CD14-positive monocyte (primary cell): ENCODE measurements around the gene NEK1. TPM values are rescaled to one million over a fixed set of nuclear protein-coding genes. Genes with fewer than 3 reads are reported as not detected.
"Not testable (repeated sequence)": the region's sequence is repeated elsewhere in the genome, so short reads cannot be mapped to it uniquely, and the experiment has no call there.

ENCODE experiments used
- DNase-seq, 3 donors: peaks; one replicate each; pipeline ENCODE4 v3.0.0-alpha.2; 2011 to 2022
- H2AFZ ChIP-seq: 2 replicates; pipeline ENCODE4 v1.6.0; 2012; ENCODE audit warnings: mild to moderate bottlenecking, low read depth, low read length, inconsistent platforms; ENCODE audit not compliant: insufficient read depth, poor library complexity, severe bottlenecking
- H3K27ac ChIP-seq, 2 donors: 1 replicate in 1 of 2; 2 replicates in 1 of 2; pipeline ENCODE4 v1.5.1; 2012 to 2013; ENCODE audit warnings: low read length in 2 of 2, control low read depth in 1 of 2, inconsistent platforms in 1 of 2, low read depth in 1 of 2, mild to moderate bottlenecking in 1 of 2
- H3K27me3 ChIP-seq, 2 donors: one replicate each; pipeline versions ENCODE4 v1.6.0 to v1.6.1; 2011 to 2013; ENCODE audit warnings: low read length in 2 of 2; ENCODE audit not compliant: control insufficient read depth in 2 of 2, insufficient read depth in 2 of 2
- H3K36me3 ChIP-seq, 2 donors: replicated peaks in 1 of 2; 1 replicate in 1 of 2; 2 replicates in 1 of 2; pipeline versions ENCODE4 v1.5.1 to v1.6.1; 2012 to 2013; ENCODE audit warnings: low read length in 2 of 2, control low read depth in 1 of 2, inconsistent platforms in 1 of 2, mild to moderate bottlenecking in 1 of 2; ENCODE audit not compliant: insufficient read depth in 2 of 2, control insufficient read depth in 1 of 2
- H3K4me1 ChIP-seq, 2 donors: 1 replicate in 1 of 2; 2 replicates in 1 of 2; pipeline versions ENCODE4 v1.5.1 to v1.6.1; 2012 to 2013; ENCODE audit warnings: low read length in 2 of 2, control low read depth in 1 of 2, inconsistent platforms in 1 of 2, mild to moderate bottlenecking in 1 of 2, moderate library complexity in 1 of 2; ENCODE audit not compliant: insufficient read depth in 2 of 2, control insufficient read depth in 1 of 2
- H3K4me2 ChIP-seq: replicated peaks from 2 replicates; pipeline ENCODE3; 2012; ENCODE audit warnings: low read length, moderate library complexity, mild to moderate bottlenecking; ENCODE audit not compliant: poor library complexity, severe bottlenecking; ENCODE audit errors: extremely low read depth
- H3K4me3 ChIP-seq, 3 experiments: fragments of 200-600 bp in 1 of 3; sonication (generic) in 1 of 3; replicated peaks in 1 of 3; 1 replicate in 2 of 3; 2 replicates in 1 of 3; pipeline ENCODE4 v1.5.1; 2011 to 2013; ENCODE audit warnings: low read length in 3 of 3, mild to moderate bottlenecking in 3 of 3, control low read depth in 2 of 3, low read depth in 2 of 3, inconsistent platforms in 1 of 3, moderate library complexity in 1 of 3
- H3K79me2 ChIP-seq: 2 replicates; pipeline ENCODE4 v1.6.0; 2012; ENCODE audit warnings: mild to moderate bottlenecking, control low read depth, inconsistent platforms, low read length, moderate library complexity; ENCODE audit not compliant: insufficient read depth
- H3K9ac ChIP-seq: 2 replicates; pipeline ENCODE4 v1.6.0; 2017; ENCODE audit warnings: low read length, mild to moderate bottlenecking; ENCODE audit not compliant: insufficient read depth, poor library complexity, severe bottlenecking
- H3K9me3 ChIP-seq, 2 donors: replicated peaks in 1 of 2; 1 replicate in 1 of 2; 2 replicates in 1 of 2; pipeline versions ENCODE4 v1.5.1 to v1.6.1; 2012 to 2013; ENCODE audit warnings: low read length in 2 of 2, control low read depth in 1 of 2; ENCODE audit not compliant: control insufficient read depth in 1 of 2, insufficient read depth in 1 of 2
- H4K20me1 ChIP-seq: 2 replicates; pipeline ENCODE4 v1.6.0; 2012; ENCODE audit warnings: mild to moderate bottlenecking, low read length, control low read depth, moderate library complexity; ENCODE audit not compliant: insufficient read depth
- H3K27ac Mint-ChIP-seq, 7 donors: one replicate each; pipeline ENCODE4 v1.8.0; 2020; ENCODE audit warnings: mild to moderate bottlenecking in 7 of 7, mixed read lengths in 7 of 7, moderate library complexity in 6 of 7, inconsistent platforms in 2 of 7
- H3K27me3 Mint-ChIP-seq, 3 donors: one replicate each; pipeline ENCODE4 v1.8.0; 2021 to 2022; ENCODE audit warnings: low read depth in 3 of 3, mild to moderate bottlenecking in 3 of 3, mixed read lengths in 3 of 3, moderate library complexity in 3 of 3, inconsistent platforms in 1 of 3
- H3K36me3 Mint-ChIP-seq, 2 donors: one replicate each; pipeline ENCODE4 v1.8.0; 2020; ENCODE audit warnings: mixed read lengths in 2 of 2, inconsistent platforms in 1 of 2, mild to moderate bottlenecking in 1 of 2
- H3K4me1 Mint-ChIP-seq: one replicate; pipeline ENCODE4 v1.8.0; 2020; ENCODE audit warnings: mild to moderate bottlenecking, mixed read lengths
- H3K4me3 Mint-ChIP-seq, 2 donors: one replicate each; pipeline ENCODE4 v1.8.0; 2020; ENCODE audit warnings: mild to moderate bottlenecking in 2 of 2, mixed read lengths in 2 of 2, moderate library complexity in 1 of 2
- H3K9me3 Mint-ChIP-seq, 7 donors: one replicate each; pipeline ENCODE4 v1.8.0; 2020 to 2022; ENCODE audit warnings: mixed read lengths in 7 of 7, mild to moderate bottlenecking in 6 of 7, moderate library complexity in 6 of 7, inconsistent platforms in 2 of 7
- WGBS: methylation state at CpG from one replicate; pipeline ENCODE4 v1.1.5; 2013; ENCODE audit warnings: missing lambda C conversion rate; ENCODE audit not compliant: insufficient coverage; 5-methylcytosine and 5-hydroxymethylcytosine counted together
- intact Hi-C, 2 donors: fragments of 100-400 bp; cut with micrococcal nuclease; formaldehyde crosslinking; loops; one replicate each; pipeline versions ENCODE4 v1.15.0 to v1.15.1; 2023
- polyA plus RNA-seq, 3 donors: library from polyadenylated mRNA; depleted of rRNA in 1 of 3; unstranded in 2 of 3; stranded (reverse) in 1 of 3; fragments of 300-500 nt in 2 of 3; fragments of >200 nt in 1 of 3; fragmentation: Illumina TruSeq in 2 of 3; gene quantifications; 1 replicate in 2 of 3; 2 replicates in 1 of 3; pipeline ENCODE4 v1.2.3, GENCODE V29; 2012 to 2021
- TF ChIP-seq, protein P1 (sequence below): fragments of 200-600 bp; IDR thresholded peaks from one replicate; pipeline ENCODE4 v1.8.0; 2022; ENCODE audit warnings: antibody characterized with exemption, mild to moderate bottlenecking

The NEK1 gene
- polyA plus RNA-seq, 3 donors = 1.9 to 5.5 (median 2.7) TPM

DNA sequence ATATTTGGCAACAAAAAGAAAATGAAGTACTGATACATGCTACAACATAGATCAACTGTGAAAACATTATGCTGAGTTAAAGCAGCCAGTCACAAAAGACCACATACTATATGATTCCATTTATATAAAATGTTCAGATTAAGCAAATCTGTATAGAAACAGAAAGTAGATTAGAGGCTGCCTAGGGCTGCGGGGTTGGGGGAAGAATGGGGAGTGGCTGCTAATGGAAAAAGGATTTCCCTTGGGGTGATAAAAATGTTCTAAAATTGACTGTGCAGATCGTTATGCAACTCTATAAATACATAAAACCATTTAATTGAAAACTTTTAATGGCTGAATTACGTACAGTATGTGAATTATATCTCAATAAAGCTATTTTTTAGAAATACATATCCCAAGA lies 46.8 kb downstream of the NEK1 start:
- H3K36me3 ChIP-seq = no peaks in the 10 kb centered on the region
- no CpG with 5 or more reads among the region's 3 CpGs for WGBS
- intact Hi-C loops = no loop called here
- H2AFZ ChIP-seq = no peak overlapping the region
- Mint-ChIP-seq H3K27ac (no peak overlapping the region), H3K4me1 (peaks cover 3% of the 10 kb centered on the region), H3K4me3 (no peak overlapping the region), H3K27me3 (peaks cover 0 to 2% (median 0%) of the 10 kb centered on the region in 3 donors), H3K9me3 (peaks cover 0 to 5% (median 0%) of the 10 kb centered on the region in 7 donors), H3K36me3 (peaks cover 0 to 11% of the 10 kb centered on the region in 2 donors)
- no peaks in the 10 kb centered on the region for H4K20me1 ChIP-seq
- H3K27me3 ChIP-seq = no peaks in the 10 kb centered on the region
- H3K4me2 ChIP-seq = no peak overlapping the region
- H3K4me1 ChIP-seq = no peaks in the 10 kb centered on the region
- DNase-seq = no peak
- TF ChIP-seq, protein P1, sequence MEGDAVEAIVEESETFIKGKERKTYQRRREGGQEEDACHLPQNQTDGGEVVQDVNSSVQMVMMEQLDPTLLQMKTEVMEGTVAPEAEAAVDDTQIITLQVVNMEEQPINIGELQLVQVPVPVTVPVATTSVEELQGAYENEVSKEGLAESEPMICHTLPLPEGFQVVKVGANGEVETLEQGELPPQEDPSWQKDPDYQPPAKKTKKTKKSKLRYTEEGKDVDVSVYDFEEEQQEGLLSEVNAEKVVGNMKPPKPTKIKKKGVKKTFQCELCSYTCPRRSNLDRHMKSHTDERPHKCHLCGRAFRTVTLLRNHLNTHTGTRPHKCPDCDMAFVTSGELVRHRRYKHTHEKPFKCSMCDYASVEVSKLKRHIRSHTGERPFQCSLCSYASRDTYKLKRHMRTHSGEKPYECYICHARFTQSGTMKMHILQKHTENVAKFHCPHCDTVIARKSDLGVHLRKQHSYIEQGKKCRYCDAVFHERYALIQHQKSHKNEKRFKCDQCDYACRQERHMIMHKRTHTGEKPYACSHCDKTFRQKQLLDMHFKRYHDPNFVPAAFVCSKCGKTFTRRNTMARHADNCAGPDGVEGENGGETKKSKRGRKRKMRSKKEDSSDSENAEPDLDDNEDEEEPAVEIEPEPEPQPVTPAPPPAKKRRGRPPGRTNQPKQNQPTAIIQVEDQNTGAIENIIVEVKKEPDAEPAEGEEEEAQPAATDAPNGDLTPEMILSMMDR = no peak
- no peaks in the 10 kb centered on the region for H3K9me3 ChIP-seq
- H3K27ac ChIP-seq = no peak overlapping the region
- no peak overlapping the region for H3K4me3 ChIP-seq
- no peaks in the 10 kb centered on the region for H3K79me2 ChIP-seq
- no peak overlapping the region for H3K9ac ChIP-seq

DNA sequence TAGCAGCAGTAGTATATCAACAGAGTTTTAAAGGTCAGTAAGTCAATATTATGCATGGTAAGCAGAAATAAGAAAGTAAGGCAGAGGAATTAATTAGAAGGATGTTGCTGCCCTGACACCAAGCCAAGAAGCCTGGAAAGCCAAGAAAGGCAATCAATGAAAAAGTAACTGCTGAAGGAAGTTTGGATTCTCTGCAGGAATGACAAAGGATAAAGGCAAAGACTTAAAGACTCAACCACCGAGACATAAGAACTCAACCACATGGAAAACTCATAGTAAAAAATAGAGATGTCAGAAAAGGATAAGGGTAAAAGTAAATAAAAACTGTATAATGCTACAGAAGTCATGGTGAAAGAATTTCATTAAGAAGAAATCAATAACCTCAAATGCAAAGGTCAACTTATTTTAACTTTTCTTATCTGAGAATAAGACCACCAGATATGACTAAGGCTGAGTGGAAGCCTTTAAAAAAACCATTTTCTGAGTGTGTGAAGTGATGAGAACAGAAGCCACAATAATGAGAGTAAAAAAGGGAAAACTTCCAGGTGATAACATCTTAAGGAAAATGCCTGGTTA lies 55.2 kb downstream of the NEK1 start:
- no CpG with 5 or more reads among the region's 1 CpG for WGBS
- H3K27ac Mint-ChIP-seq = no peak overlapping the region

DNA sequence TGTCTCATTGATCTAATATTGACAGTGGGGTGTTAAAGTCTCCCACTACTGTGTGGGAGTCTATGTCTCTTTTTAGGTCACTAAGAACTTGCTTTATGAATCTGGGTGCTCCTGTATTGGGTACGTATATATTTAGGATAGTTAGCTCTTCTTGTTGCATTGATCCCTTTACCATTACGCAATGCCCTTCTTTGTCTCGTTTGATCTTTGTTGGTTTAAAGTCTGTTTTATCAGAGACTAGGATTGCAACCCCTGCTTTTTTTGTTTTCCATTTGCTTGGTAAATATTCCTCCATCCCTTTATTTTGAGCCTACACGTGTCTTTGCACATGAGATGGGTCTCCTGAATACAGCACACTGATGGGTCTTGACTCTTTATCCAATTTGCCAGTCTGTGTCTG lies 65.8 kb downstream of the NEK1 start:
- intact Hi-C loops, H3K27me3 Mint-ChIP-seq, H3K27ac Mint-ChIP-seq, H3K4me2 ChIP-seq, H3K4me3 ChIP-seq, H2AFZ ChIP-seq, H3K27me3 ChIP-seq, H4K20me1 ChIP-seq, H3K4me3 Mint-ChIP-seq, H3K9ac ChIP-seq, H3K79me2 ChIP-seq, DNase-seq, H3K4me1 ChIP-seq, H3K27ac ChIP-seq, H3K4me1 Mint-ChIP-seq: not testable (repeated sequence)
- WGBS = no CpG with 5 or more reads among the region's 4 CpGs
- peaks cover 0 to 17% of the 10 kb centered on the region in 2 donors for H3K36me3 ChIP-seq
- peaks cover 19 to 29% of the 10 kb centered on the region in 2 donors for H3K9me3 ChIP-seq
- H3K9me3 Mint-ChIP-seq = peaks cover 45 to 74% (median 63%) of the 10 kb centered on the region in 7 donors
- peaks cover 13 to 23% of the 10 kb centered on the region in 2 donors for H3K36me3 Mint-ChIP-seq

More for the DNA sequence above, 55.2 kb downstream of the NEK1 start:
- Histone ChIP-seq H3K9me3 (no peaks in the 10 kb centered on the region), H3K79me2 (no peaks in the 10 kb centered on the region), H3K36me3 (peaks cover 8 to 19% of the 10 kb centered on the region in 2 donors), H3K27me3 (no peaks in the 10 kb centered on the region), H2AFZ (no peak overlapping the region), H3K9ac (no peak overlapping the region), H3K27ac (no peak overlapping the region), H4K20me1 (no peaks in the 10 kb centered on the region), H3K4me3 (no peak overlapping the region), H3K4me2 (no peak overlapping the region), H3K4me1 (no peaks in the 10 kb centered on the region)
- DNase-seq = no peak
- no peaks in the 10 kb centered on the region for H3K4me1 Mint-ChIP-seq
- intact Hi-C loops = no loop called here
- no peak overlapping the region for H3K4me3 Mint-ChIP-seq
- no peaks in the 10 kb centered on the region for H3K27me3 Mint-ChIP-seq
- TF ChIP-seq, protein P1 = no peak
- H3K36me3 Mint-ChIP-seq = peaks cover 38 to 43% of the 10 kb centered on the region in 2 donors
- H3K9me3 Mint-ChIP-seq = peaks cover 0 to 16% (median 6%) of the 10 kb centered on the region in 7 donors
